HEK293T (cell line): ENCODE data around the gene KIAA1614.

Experiments
- ARNT ChIP-seq: fragments of 450-650 bp; IDR thresholded peaks from 2 replicates; pipeline ENCODE4 v1.6.1; 2017; ENCODE audit warnings: mild to moderate bottlenecking
- BHLHE40 ChIP-seq: fragments of 450-650 bp; IDR thresholded peaks from 2 replicates; pipeline ENCODE4 v1.6.1; 2016; ENCODE audit warnings: mild to moderate bottlenecking, moderate library complexity, borderline replicate concordance
- FOXM1 ChIP-seq: fragments of 450-650 bp; IDR thresholded peaks from 2 replicates; pipeline ENCODE4 v1.6.1; 2017; ENCODE audit warnings: mild to moderate bottlenecking, borderline replicate concordance
- TARDBP ChIP-seq: fragments of 450-650 bp; IDR thresholded peaks from 2 replicates; pipeline ENCODE4 v1.6.1; 2016
- ZNF384 ChIP-seq: fragments of 450-650 bp; IDR thresholded peaks from 2 replicates; pipeline ENCODE4 v1.6.1; 2016

DNA sequence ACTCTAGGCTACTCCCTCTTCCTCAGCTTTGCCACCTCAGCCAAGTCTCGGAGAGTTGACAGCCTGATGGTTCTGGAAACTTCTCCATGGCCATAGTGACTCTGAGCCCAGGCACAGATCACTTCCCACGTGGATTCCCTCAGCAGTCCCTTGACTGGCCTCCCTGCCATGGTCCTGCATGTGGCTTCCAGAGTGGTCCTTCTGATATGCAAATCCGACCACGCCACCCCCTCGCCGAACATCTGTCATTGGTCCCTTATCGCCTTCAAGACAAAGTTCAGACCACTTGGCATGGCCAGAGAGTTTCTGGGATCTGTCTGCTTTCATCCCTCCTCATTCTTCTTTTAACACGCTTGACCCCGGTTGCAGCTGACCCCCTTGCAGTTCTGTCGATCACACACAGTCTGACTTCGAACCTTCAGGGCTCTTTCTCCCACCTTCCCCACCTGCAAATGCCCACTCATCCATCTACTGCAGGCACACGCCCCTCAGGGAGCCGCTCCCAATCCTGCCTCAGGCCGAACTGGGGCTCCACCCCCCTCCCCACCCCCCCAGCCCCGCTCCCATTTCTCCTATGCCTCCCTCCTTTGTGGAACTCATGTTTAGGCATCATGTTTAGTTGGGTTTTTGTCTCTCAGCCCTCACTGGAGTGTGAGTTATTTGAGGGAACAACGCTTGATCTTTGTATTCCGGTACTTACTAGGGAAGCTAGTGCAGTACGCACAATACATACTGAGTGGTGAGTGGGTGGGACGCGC, 29.0 kb downstream of the KIAA1614 start:
- TF ChIP-seq FOXM1 (no peak), BHLHE40 (no peak), ARNT (no peak), ZNF384 (no peak), TARDBP (no peak)
